Measurements from ENCODE around the gene GDPD5.

DNA sequence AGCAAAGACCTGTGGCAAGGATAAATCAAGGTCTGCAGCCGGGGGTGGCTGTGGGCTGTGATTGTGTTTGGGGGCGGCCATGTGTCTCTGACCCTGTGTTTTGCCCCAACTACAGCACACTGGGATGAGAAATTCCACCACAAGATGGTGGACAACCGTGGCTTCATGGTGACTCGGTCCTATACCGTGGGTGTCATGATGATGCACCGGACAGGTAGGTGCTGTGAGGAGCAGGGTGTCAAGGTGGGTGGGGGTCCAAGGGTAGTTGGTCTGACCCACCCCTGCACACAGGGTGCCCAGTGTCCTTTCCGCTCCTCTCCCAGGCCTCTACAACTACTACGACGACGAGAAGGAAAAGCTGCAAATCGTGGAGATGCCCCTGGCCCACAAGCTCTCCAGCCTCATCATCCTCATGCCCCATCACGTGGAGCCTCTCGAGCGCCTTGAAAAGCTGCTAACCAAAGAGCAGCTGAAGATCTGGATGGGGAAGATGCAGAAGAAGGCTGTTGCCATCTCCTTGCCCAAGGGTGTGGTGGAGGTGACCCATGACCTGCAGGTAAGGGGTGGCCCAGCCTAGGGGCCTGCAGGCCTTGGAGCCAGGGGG lies 43.0 kb upstream of the GDPD5 start:
- TF ChIP-seq CTCF (conservative IDR thresholded peaks at IDR 0.05) = no peak
- TF ChIP-seq ZFX (IDR thresholded peaks at IDR 0.05) = no peak

All from C4-2B (cell line).